HepG2 (cell line): ENCODE measurements around the gene ARAP3. TPM values are rescaled to one million over a fixed set of nuclear protein-coding genes. Genes with fewer than 3 reads are reported as not detected.
A peak's percentile ranks its signal among the peaks of the same experiment; 100 is the strongest.

Experiments
- ATAC-seq: fragments of 200-7000 bp; cut with Tn5 transposase; 3 replicates; pipeline ENCODE4 v1.9.1; 2020; ENCODE audit warnings: mild to moderate bottlenecking, moderate library complexity
- BruUV-seq: library from RNA; stranded (reverse); fragments of 400-500 nt; replicated peaks from 2 replicates; lab custom pipeline; 2021; lab: Mats Ljungman, UMichigan
- CTCF ChIA-PET: fragments of 300-600 bp; formaldehyde crosslinking; extraction: SDS; loops from one replicate; lab custom pipeline; 2021; ENCODE audit warnings: low total read pairs, inconsistent platforms, low intra/inter-chr PET ratio; lab: Yijun Ruan, JAX
- POLR2A ChIA-PET: fragments of 350-600 bp; sonication (Branson Sonifier 250); formaldehyde crosslinking; loops from one replicate; lab custom pipeline; 2020; ENCODE audit warnings: antibody characterized with exemption, inconsistent platforms; lab: Yijun Ruan, JAX
- DNase-seq: peaks from one replicate; pipeline ENCODE4 v3.0.0-alpha.2; 2015; ENCODE audit warnings: low spot score
- FAIRE-seq: peaks from 3 replicates; lab custom pipeline; 2011; peaks lifted over from hg19 to GRCh38; lab: Jason Lieb, UNC
- H2AFZ ChIP-seq: one replicate; pipeline ENCODE4 v1.6.1; 2011; ENCODE audit warnings: low read length, inconsistent platforms
- H3K27ac ChIP-seq: fragments of 300-600 bp; 3 replicates; pipeline ENCODE4 v1.8.0; 2011; ENCODE audit warnings: mixed run types, mild to moderate bottlenecking, mixed read lengths, low read length, inconsistent platforms; ENCODE audit not compliant: insufficient read depth; ENCODE audit errors: extremely low read length
- H3K27me3 ChIP-seq, 2 experiments: fragments of 200-600 bp in 1 of 2; 2 replicates in 1 of 2; 3 replicates in 1 of 2; pipeline versions ENCODE4 v1.6.0 to v1.8.0; 2011; ENCODE audit warnings: low read length in 2 of 2, mild to moderate bottlenecking in 2 of 2, moderate library complexity in 2 of 2, inconsistent platforms in 1 of 2; ENCODE audit not compliant: insufficient read depth in 2 of 2, control insufficient read depth in 1 of 2
- H3K36me3 ChIP-seq, 2 experiments: fragments of 200-600 bp in 1 of 2; replicated peaks in 1 of 2; 2 replicates in 1 of 2; 3 replicates in 1 of 2; pipeline versions ENCODE4 v1.5.1 to v1.8.0; 2011; ENCODE audit warnings: low read length in 2 of 2, inconsistent platforms in 1 of 2; ENCODE audit not compliant: insufficient read depth in 2 of 2, control insufficient read depth in 1 of 2
- H3K4me1 ChIP-seq: 2 replicates; pipeline ENCODE4 v1.5.1; 2012; ENCODE audit warnings: low read length, inconsistent platforms; ENCODE audit not compliant: insufficient read depth
- H3K4me2 ChIP-seq: 2 replicates; pipeline ENCODE4 v1.6.0; 2011; ENCODE audit warnings: low read depth, low read length, inconsistent platforms
- H3K4me3 ChIP-seq, 3 experiments: fragments of 200-600 bp in 1 of 3; sonication (generic), shearing (Covaris generic) in 1 of 3; replicated peaks in 1 of 3; 2 replicates each; pipeline ENCODE4 v1.5.1; 2011 to 2016; ENCODE audit warnings: low read length in 3 of 3, inconsistent platforms in 2 of 3, low read depth in 2 of 3, mild to moderate bottlenecking in 2 of 3, control low read depth in 1 of 3, mixed read lengths in 1 of 3; ENCODE audit not compliant: insufficient read depth in 1 of 3
- H3K79me2 ChIP-seq: one replicate; pipeline ENCODE4 v1.6.1; 2011; ENCODE audit warnings: low read length, inconsistent platforms; ENCODE audit not compliant: insufficient read depth
- H3K9ac ChIP-seq: 2 replicates; pipeline ENCODE4 v1.6.0; 2011; ENCODE audit warnings: mild to moderate bottlenecking, low read depth, low read length, inconsistent platforms; ENCODE audit not compliant: insufficient read depth
- H3K9me3 ChIP-seq: 2 replicates; pipeline ENCODE4 v1.5.1; 2012; ENCODE audit warnings: mild to moderate bottlenecking, low read length
- H4K20me1 ChIP-seq: 2 replicates; pipeline ENCODE4 v1.6.0; 2011; ENCODE audit warnings: inconsistent platforms, mild to moderate bottlenecking, low read length, moderate library complexity; ENCODE audit not compliant: insufficient read depth
- MYPOP ChIP-seq: sonication (generic); formaldehyde crosslinking; IDR thresholded peaks from 2 replicates; pipeline ENCODE4 v1.8.1; 2023; ENCODE audit warnings: mild to moderate bottlenecking, moderate library complexity, missing genetic modification reagents
- WGBS: methylation state at CpG from one replicate; pipeline ENCODE4 v1.1.6; 2017; ENCODE audit warnings: low lambda C conversion rate; 5-methylcytosine and 5-hydroxymethylcytosine counted together
- in situ Hi-C: cut with HindIII; loops from 2 replicates; pipeline ENCODE4 v1.10.0; 2017; ENCODE audit warnings: low pct_unique_long_range_greater_than_20kb; ENCODE audit not compliant: extremely low pct_ligation_motif_present
- intact Hi-C: fragments of 100-400 bp; cut with micrococcal nuclease; formaldehyde crosslinking; loops from one replicate; pipeline ENCODE4 v1.10.0; 2022; ENCODE audit not compliant: unreplicated experiment
- polyA plus RNA-seq, 8 experiments: library from polyadenylated mRNA; depleted of rRNA in 3 of 8; stranded (reverse) in 7 of 8; unstranded in 1 of 8; fragments of >200 nt; fragmentation: Illumina TruSeq in 4 of 8; extraction: Trizol in 4 of 8; gene quantifications; 2 replicates each; pipeline versions ENCODE4 v1.2.1 to v1.2.3, GENCODE V29; 2011 to 2016; ENCODE audit warnings: low read depth in 4 of 8, missing spikeins in 1 of 8, mixed read lengths in 1 of 8; ENCODE audit not compliant: insufficient read depth in 1 of 8
- total RNA-seq, 5 experiments: library from RNA; depleted of rRNA; stranded (reverse); fragments of >200 nt; fragmentation: Illumina TruSeq; extraction: Trizol; gene quantifications; 2 replicates each; pipeline ENCODE4 v1.2.3, GENCODE V29; 2016; ENCODE audit warnings: low read depth in 1 of 5
- TF ChIP-seq, protein P1 (sequence below): sonication (generic); formaldehyde crosslinking; conservative IDR thresholded peaks from 2 replicates; pipeline ENCODE4 v1.8.1; 2023; ENCODE audit warnings: missing genetic modification reagents

ARAP3 gene
- total and polyA plus RNA-seq, 2 of the 13 experiments (the other 11 are each of a cell fraction or from before 2014, with no cell fraction given), result 0.25 TPM; not detected in 1

- H3K79me2 ChIP-seq, result peaks cover 46% of the 10 kb centered on the region
Measured at GRCh38 chr5:141635646-141636045, 46.4 kb downstream of the ARAP3 start.

More at GRCh38 chr5:141635646-141636045, 46.4 kb downstream of the ARAP3 start:
- 52% methylated on average over 7 of the region's 7 CpGs for WGBS
- Histone ChIP-seq H3K9ac (peak overlapping the region; percentile 90), H3K9me3 (no peaks in the 10 kb centered on the region), H2AFZ (no peak overlapping the region), H3K27me3 (no peaks in the 10 kb centered on the region; a peak in 1 of 5 replicates), H3K4me3 (peak overlapping the region; percentile 91 to 99 (median 99)), H3K36me3 (peaks cover 2 to 25% of the 10 kb centered on the region in 2 experiments; a peak in 3 of 5 replicates), H3K4me1 (peaks cover 39% of the 10 kb centered on the region), H4K20me1 (peaks cover 7% of the 10 kb centered on the region), H3K4me2 (peak overlapping the region; percentile 95), H3K27ac (no peak overlapping the region)
- ATAC-seq (no peak), FAIRE-seq (no peak), DNase-seq (no peak)
- in situ Hi-C loops (loop anchor here (5.0 kb wide), 1 partner anchor 43 kb away; no protein-coding TSS in a partner anchor), intact Hi-C loops (no loop called here)
- BruUV-seq, result no TSS peak
- TF ChIP-seq, protein P1, sequence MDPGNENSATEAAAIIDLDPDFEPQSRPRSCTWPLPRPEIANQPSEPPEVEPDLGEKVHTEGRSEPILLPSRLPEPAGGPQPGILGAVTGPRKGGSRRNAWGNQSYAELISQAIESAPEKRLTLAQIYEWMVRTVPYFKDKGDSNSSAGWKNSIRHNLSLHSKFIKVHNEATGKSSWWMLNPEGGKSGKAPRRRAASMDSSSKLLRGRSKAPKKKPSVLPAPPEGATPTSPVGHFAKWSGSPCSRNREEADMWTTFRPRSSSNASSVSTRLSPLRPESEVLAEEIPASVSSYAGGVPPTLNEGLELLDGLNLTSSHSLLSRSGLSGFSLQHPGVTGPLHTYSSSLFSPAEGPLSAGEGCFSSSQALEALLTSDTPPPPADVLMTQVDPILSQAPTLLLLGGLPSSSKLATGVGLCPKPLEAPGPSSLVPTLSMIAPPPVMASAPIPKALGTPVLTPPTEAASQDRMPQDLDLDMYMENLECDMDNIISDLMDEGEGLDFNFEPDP (CRISPR knock-in tag), result no peak
- TF ChIP-seq MYPOP (CRISPR knock-in tag), result 0 out of 2 replicates have a peak, but pooled peaks have one; percentile 31
- ChIA-PET POLR2A (interaction anchor here (0.8 to 3.1 kb wide), 10 partner anchors 15 to 315 kb away, joined by 3 to 35 read pairs (median 11); partner anchors contain the start of genes DELE1, DIAPH1, FCHSD1 and TAF7), CTCF (no interaction called here)
